ENCODE results near the gene STK31.

- TF ChIP-seq CTCF (IDR thresholded peaks at IDR 0.05; ENCODE audit: low read depth, low read length) (no peak), EZH2phosphoT487 (IDR thresholded peaks at IDR 0.05; ENCODE audit: low read depth) (no peak)
Observed at GRCh38 chr7:23746629-23747028, 36.6 kb downstream of the STK31 start.

Measured in OCI-LY3 (cell line).